Measurements from ENCODE around the gene CNOT6.

DNA sequence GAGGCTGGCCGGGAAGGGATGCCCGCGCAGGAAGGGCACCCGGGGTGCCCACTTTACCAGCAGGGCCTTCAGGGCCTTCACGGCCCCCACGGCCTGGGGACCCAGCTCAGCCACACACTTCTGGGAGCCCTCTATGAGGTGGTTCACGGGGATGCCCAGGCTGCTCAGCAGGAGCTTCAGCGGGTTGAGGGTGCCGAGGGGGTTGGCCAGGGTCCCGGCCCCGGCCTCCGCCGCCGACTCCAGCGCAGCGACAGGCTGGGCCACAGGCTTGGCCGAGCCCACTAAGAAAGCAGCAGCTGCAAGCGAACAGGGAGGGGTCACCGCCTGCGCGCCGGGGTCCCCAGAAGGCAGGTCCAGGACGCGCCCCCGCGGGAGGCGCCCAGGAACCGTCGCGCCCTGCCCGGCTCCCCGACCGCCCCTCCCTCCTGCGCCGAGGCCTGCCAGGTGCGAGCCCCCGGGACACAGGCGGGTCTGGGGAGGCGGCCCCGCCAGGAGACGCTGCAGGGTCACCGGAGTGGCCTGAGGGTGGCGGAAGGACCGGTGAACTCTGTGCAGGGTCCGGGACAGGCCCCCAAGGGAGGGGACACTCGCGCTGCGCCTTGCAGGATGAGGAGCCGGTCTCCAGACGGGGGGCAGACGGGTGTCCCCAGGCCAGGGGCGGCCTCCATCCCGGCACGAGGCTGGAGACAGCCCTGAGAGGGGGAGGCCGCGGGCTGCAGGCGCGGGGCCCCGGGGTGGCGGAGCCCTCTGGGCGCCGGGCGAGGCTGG, 96.5 kb downstream of the CNOT6 start:
- TF ChIP-seq, protein P1, sequence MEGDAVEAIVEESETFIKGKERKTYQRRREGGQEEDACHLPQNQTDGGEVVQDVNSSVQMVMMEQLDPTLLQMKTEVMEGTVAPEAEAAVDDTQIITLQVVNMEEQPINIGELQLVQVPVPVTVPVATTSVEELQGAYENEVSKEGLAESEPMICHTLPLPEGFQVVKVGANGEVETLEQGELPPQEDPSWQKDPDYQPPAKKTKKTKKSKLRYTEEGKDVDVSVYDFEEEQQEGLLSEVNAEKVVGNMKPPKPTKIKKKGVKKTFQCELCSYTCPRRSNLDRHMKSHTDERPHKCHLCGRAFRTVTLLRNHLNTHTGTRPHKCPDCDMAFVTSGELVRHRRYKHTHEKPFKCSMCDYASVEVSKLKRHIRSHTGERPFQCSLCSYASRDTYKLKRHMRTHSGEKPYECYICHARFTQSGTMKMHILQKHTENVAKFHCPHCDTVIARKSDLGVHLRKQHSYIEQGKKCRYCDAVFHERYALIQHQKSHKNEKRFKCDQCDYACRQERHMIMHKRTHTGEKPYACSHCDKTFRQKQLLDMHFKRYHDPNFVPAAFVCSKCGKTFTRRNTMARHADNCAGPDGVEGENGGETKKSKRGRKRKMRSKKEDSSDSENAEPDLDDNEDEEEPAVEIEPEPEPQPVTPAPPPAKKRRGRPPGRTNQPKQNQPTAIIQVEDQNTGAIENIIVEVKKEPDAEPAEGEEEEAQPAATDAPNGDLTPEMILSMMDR (IDR thresholded peaks at IDR 0.05) = no peak
- no peak for TF ChIP-seq POLR2A (IDR thresholded peaks at IDR 0.05)
- no peak for TF ChIP-seq POLR2AphosphoS5 (IDR thresholded peaks at IDR 0.05)

Measured in prostate gland (tissue), 2 donors.